A549 (cell line): ENCODE results near the gene SOX11.

Experiments
- EHMT2 ChIP-seq: fragments of 200-600 bp; sonication (generic); IDR thresholded peaks from 2 replicates; pipeline ENCODE4 v1.6.1; 2016; ENCODE audit warnings: antibody characterized with exemption, low read depth, mild to moderate bottlenecking, moderate library complexity
- POLR2A ChIP-seq: IDR thresholded peaks from 2 replicates; pipeline ENCODE4 v1.6.1; 2012; ENCODE audit warnings: mild to moderate bottlenecking, low read length
- RAD21 ChIP-seq, 2 experiments: fragments of >200 bp in 1 of 2; sonication (Bioruptor Twin) in 1 of 2; formaldehyde crosslinking in 1 of 2; IDR thresholded peaks in 1 of 2; conservative IDR thresholded peaks in 1 of 2; 2 replicates in 1 of 2; 3 replicates in 1 of 2; pipeline ENCODE4 v1.6.1; 2012 to 2018; ENCODE audit warnings: inconsistent platforms in 1 of 2
- RCOR1 ChIP-seq: fragments of 150-350 bp; IDR thresholded peaks from 2 replicates; pipeline ENCODE4 v1.6.1; 2014; ENCODE audit warnings: antibody characterized with exemption, low read length, low read depth
- TF ChIP-seq, protein P1 (sequence below): fragments of >200 bp; sonication (Bioruptor Twin); formaldehyde crosslinking; IDR thresholded peaks from 3 replicates; pipeline ENCODE4 v1.5.1; 2016

DNA sequence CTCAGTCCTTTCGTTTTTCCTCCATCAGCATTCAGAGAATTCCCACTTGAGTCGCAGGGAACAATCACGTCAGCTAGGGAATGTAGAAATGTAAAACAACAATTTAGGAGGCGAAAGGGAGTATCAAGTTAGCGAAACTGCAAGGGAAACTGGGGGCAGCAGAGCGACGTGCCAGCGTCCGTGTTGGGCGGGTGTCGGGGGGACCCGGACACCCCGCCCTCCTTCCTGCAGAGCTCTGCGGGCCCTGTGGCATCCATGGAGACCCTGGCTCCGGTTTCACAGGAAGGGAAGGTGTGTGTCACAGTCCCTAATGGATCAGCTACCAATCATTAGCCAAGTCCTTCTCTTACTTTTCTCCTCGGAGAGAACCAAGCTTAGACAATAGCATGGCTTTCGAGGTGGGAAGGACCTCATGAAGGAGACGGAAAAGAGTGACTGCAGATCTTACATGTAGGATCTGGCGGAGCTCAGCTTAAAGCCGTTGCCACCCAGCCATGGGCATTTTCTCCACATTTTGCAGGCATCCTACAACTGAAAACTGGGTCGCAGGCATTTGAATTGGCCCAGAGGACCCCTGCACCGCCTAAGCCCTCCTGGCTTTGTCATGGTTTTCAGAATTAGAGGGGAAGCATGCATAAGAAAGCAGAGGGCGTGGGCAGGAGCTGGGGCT lies 33.7 kb downstream of the SOX11 start:
- TF ChIP-seq, protein P1, sequence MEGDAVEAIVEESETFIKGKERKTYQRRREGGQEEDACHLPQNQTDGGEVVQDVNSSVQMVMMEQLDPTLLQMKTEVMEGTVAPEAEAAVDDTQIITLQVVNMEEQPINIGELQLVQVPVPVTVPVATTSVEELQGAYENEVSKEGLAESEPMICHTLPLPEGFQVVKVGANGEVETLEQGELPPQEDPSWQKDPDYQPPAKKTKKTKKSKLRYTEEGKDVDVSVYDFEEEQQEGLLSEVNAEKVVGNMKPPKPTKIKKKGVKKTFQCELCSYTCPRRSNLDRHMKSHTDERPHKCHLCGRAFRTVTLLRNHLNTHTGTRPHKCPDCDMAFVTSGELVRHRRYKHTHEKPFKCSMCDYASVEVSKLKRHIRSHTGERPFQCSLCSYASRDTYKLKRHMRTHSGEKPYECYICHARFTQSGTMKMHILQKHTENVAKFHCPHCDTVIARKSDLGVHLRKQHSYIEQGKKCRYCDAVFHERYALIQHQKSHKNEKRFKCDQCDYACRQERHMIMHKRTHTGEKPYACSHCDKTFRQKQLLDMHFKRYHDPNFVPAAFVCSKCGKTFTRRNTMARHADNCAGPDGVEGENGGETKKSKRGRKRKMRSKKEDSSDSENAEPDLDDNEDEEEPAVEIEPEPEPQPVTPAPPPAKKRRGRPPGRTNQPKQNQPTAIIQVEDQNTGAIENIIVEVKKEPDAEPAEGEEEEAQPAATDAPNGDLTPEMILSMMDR: no peak
- TF ChIP-seq EHMT2 (no peak), POLR2A (no peak), RCOR1 (no peak), RAD21 (conservative IDR thresholded peaks at IDR 0.05 in 1 of 2, IDR thresholded peaks at IDR 0.05 in 1 of 2) (no peak)
